Measurements from ENCODE around the gene GSK3A.

Gene GSK3A

GRCh38 chr19:42251572-42252358 lies 9.4 kb upstream of the GSK3A start:
- Histone ChIP-seq H3K4me3 (ENCODE audit: low read length) (peak overlapping the region; percentile 90), H3K27me3 (ENCODE audit: insufficient read depth, low read length) (no peaks in the 10 kb centered on the region), H3K4me1 (ENCODE audit: insufficient read depth, low read length) (peaks cover 22% of the 10 kb centered on the region), H3K9ac (ENCODE audit: low read depth, low read length) (0 out of 2 replicates have a peak overlapping the region, but pooled peaks have one; percentile 20), H3K27ac (ENCODE audit: low read depth, low read length) (no peak overlapping the region), H3K36me3 (ENCODE audit: insufficient read depth, low read length) (peaks cover 12% of the 10 kb centered on the region), H3K9me3 (ENCODE audit: insufficient read depth, low read depth, low read length) (no peaks in the 10 kb centered on the region)
- 85% methylated on average over 4 of the region's 4 CpGs for WGBS

GRCh38 chr19:42250666-42251531 lies 8.5 kb upstream of the GSK3A start:
- peaks cover 21% of the 10 kb centered on the region for H3K4me1 ChIP-seq (ENCODE audit: insufficient read depth, low read length)

GRCh38 chr19:42250183-42250665 lies 7.8 kb upstream of the GSK3A start:
- Histone ChIP-seq H3K27me3 (ENCODE audit: insufficient read depth, low read length) (no peaks in the 10 kb centered on the region), H3K36me3 (ENCODE audit: insufficient read depth, low read length) (peaks cover 12% of the 10 kb centered on the region), H3K4me1 (ENCODE audit: insufficient read depth, low read length) (peaks cover 21% of the 10 kb centered on the region), H3K27ac (ENCODE audit: low read depth, low read length) (no peak overlapping the region), H3K9ac (ENCODE audit: low read depth, low read length) (no peak overlapping the region), H3K9me3 (ENCODE audit: insufficient read depth, low read depth, low read length) (no peaks in the 10 kb centered on the region), H3K4me3 (ENCODE audit: low read length) (no peak overlapping the region)
- WGBS = 92% methylated on average over 15 of the region's 15 CpGs

More at GRCh38 chr19:42250666-42251531, 8.5 kb upstream of the GSK3A start:
- Histone ChIP-seq H3K36me3 (ENCODE audit: insufficient read depth, low read length) (peaks cover 12% of the 10 kb centered on the region), H3K4me3 (ENCODE audit: low read length) (no peak overlapping the region), H3K9me3 (ENCODE audit: insufficient read depth, low read depth, low read length) (no peaks in the 10 kb centered on the region), H3K9ac (ENCODE audit: low read depth, low read length) (no peak overlapping the region), H3K27ac (ENCODE audit: low read depth, low read length) (no peak overlapping the region), H3K27me3 (ENCODE audit: insufficient read depth, low read length) (no peaks in the 10 kb centered on the region)
- 88% methylated on average over 15 of the region's 19 CpGs for WGBS

GRCh38 chr19:42249769-42250168 lies 7.4 kb upstream of the GSK3A start:
- no peak overlapping the region for H3K4me3 ChIP-seq (ENCODE audit: low read length)
- no peak overlapping the region for H3K9ac ChIP-seq (ENCODE audit: low read depth, low read length)
- 96% methylated on average over 6 of the region's 6 CpGs for whole genome bisulfite sequencing
- no peaks in the 10 kb centered on the region for H3K27me3 ChIP-seq (ENCODE audit: insufficient read depth, low read length)
- no peaks in the 10 kb centered on the region for H3K9me3 ChIP-seq (ENCODE audit: insufficient read depth, low read depth, low read length)
- H3K36me3 ChIP-seq (ENCODE audit: insufficient read depth, low read length) = peaks cover 12% of the 10 kb centered on the region
- no peak overlapping the region for H3K27ac ChIP-seq (ENCODE audit: low read depth, low read length)
- peaks cover 21% of the 10 kb centered on the region for H3K4me1 ChIP-seq (ENCODE audit: insufficient read depth, low read length)

GRCh38 chr19:42249149-42249750 lies 6.8 kb upstream of the GSK3A start:
- H3K27ac ChIP-seq (ENCODE audit: low read depth, low read length) = no peak overlapping the region
- H3K4me3 ChIP-seq (ENCODE audit: low read length) = no peak overlapping the region
- H3K9ac ChIP-seq (ENCODE audit: low read depth, low read length) = no peak overlapping the region
- H3K36me3 ChIP-seq (ENCODE audit: insufficient read depth, low read length) = peaks cover 12% of the 10 kb centered on the region
- H3K27me3 ChIP-seq (ENCODE audit: insufficient read depth, low read length) = no peaks in the 10 kb centered on the region
- peaks cover 21% of the 10 kb centered on the region for H3K4me1 ChIP-seq (ENCODE audit: insufficient read depth, low read length)
- 96% methylated on average over 36 of the region's 36 CpGs for WGBS
- H3K9me3 ChIP-seq (ENCODE audit: insufficient read depth, low read depth, low read length) = no peaks in the 10 kb centered on the region

GRCh38 chr19:42248270-42249148 lies 6.1 kb upstream of the GSK3A start:
- H3K4me1 ChIP-seq (ENCODE audit: insufficient read depth, low read length) = peaks cover 21% of the 10 kb centered on the region
- H3K27me3 ChIP-seq (ENCODE audit: insufficient read depth, low read length) = no peaks in the 10 kb centered on the region
- peaks cover 12% of the 10 kb centered on the region for H3K36me3 ChIP-seq (ENCODE audit: insufficient read depth, low read length)
- H3K9ac ChIP-seq (ENCODE audit: low read depth, low read length) = no peak overlapping the region
- 94% methylated on average over 41 of the region's 41 CpGs for WGBS
- H3K4me3 ChIP-seq (ENCODE audit: low read length) = no peak overlapping the region
- no peaks in the 10 kb centered on the region for H3K9me3 ChIP-seq (ENCODE audit: insufficient read depth, low read depth, low read length)
- no peak overlapping the region for H3K27ac ChIP-seq (ENCODE audit: low read depth, low read length)

GRCh38 chr19:42247640-42248199 lies 5.3 kb upstream of the GSK3A start:
- no peak overlapping the region for H3K9ac ChIP-seq (ENCODE audit: low read depth, low read length)
- H3K27me3 ChIP-seq (ENCODE audit: insufficient read depth, low read length) = no peaks in the 10 kb centered on the region
- H3K4me1 ChIP-seq (ENCODE audit: insufficient read depth, low read length) = peaks cover 18% of the 10 kb centered on the region
- no peaks in the 10 kb centered on the region for H3K9me3 ChIP-seq (ENCODE audit: insufficient read depth, low read depth, low read length)
- WGBS = 74% methylated on average over 1 of the region's 6 CpGs
- H3K27ac ChIP-seq (ENCODE audit: low read depth, low read length) = no peak overlapping the region
- H3K4me3 ChIP-seq (ENCODE audit: low read length) = no peak overlapping the region
- peaks cover 12% of the 10 kb centered on the region for H3K36me3 ChIP-seq (ENCODE audit: insufficient read depth, low read length)

GRCh38 chr19:42246922-42247639 lies 4.7 kb upstream of the GSK3A start:
- WGBS = 89% methylated on average over 7 of the region's 7 CpGs
- H3K36me3 ChIP-seq (ENCODE audit: insufficient read depth, low read length) = peaks cover 12% of the 10 kb centered on the region
- no peak overlapping the region for H3K4me3 ChIP-seq (ENCODE audit: low read length)
- peaks cover 12% of the 10 kb centered on the region for H3K4me1 ChIP-seq (ENCODE audit: insufficient read depth, low read length)
- no peaks in the 10 kb centered on the region for H3K9me3 ChIP-seq (ENCODE audit: insufficient read depth, low read depth, low read length)
- no peaks in the 10 kb centered on the region for H3K27me3 ChIP-seq (ENCODE audit: insufficient read depth, low read length)
- H3K9ac ChIP-seq (ENCODE audit: low read depth, low read length) = no peak overlapping the region
- peak overlapping the region; percentile 10; the same call in 1 of the 2 replicates for H3K27ac ChIP-seq (ENCODE audit: low read depth, low read length)

GRCh38 chr19:42246143-42246921 lies 3.9 kb upstream of the GSK3A start:
- Histone ChIP-seq H3K9ac (ENCODE audit: low read depth, low read length) (no peak overlapping the region), H3K4me3 (ENCODE audit: low read length) (no peak overlapping the region), H3K27me3 (ENCODE audit: insufficient read depth, low read length) (no peaks in the 10 kb centered on the region), H3K9me3 (ENCODE audit: insufficient read depth, low read depth, low read length) (no peaks in the 10 kb centered on the region), H3K36me3 (ENCODE audit: insufficient read depth, low read length) (peaks cover 12% of the 10 kb centered on the region), H3K4me1 (ENCODE audit: insufficient read depth, low read length) (peaks cover 8% of the 10 kb centered on the region; the same call in 1 of the 2 replicates), H3K27ac (ENCODE audit: low read depth, low read length) (peak overlapping the region; percentile 10; the same call in 1 of the 2 replicates)
- WGBS = 49% methylated on average over 10 of the region's 10 CpGs

All from HUES64 (cell line).